PC-3 (cell line): Measurements from ENCODE around the gene GP5. TPM values are rescaled to one million over a fixed set of nuclear protein-coding genes. Genes with fewer than 3 reads are reported as not detected.

Source experiments
- ATAC-seq: fragments of 200-7000 bp; cut with Tn5 transposase; 2 replicates; pipeline ENCODE4 v1.9.1; 2020; ENCODE audit warnings: mild to moderate bottlenecking, moderate library complexity
- BruUV-seq: library from RNA; stranded (reverse); fragments of 400-500 nt; replicated peaks from 2 replicates; lab custom pipeline; 2021; lab: Mats Ljungman, UMichigan
- CTCF ChIA-PET: fragments of 300-600 bp; sonication (Branson Sonifier 250); formaldehyde crosslinking; loops from one replicate; lab custom pipeline; 2022; ENCODE audit warnings: antibody characterized with exemption; lab: Charles Lee
- POLR2A ChIA-PET: fragments of 300-600 bp; sonication (Branson Sonifier 250); formaldehyde crosslinking; loops from one replicate; lab custom pipeline; 2022; ENCODE audit warnings: antibody characterized with exemption; ENCODE audit not compliant: unreplicated experiment; lab: Charles Lee
- DNase-seq: peaks from one replicate; pipeline ENCODE4 v3.0.0-alpha.2; 2015
- H2AFZ ChIP-seq: fragments of 300-600 bp; sonication (generic); 2 replicates; pipeline ENCODE4 v1.6.0; 2016; ENCODE audit warnings: antibody characterized with exemption, low read length
- H3F3A ChIP-seq: fragments of 300-600 bp; sonication (generic); one replicate; pipeline ENCODE4 v1.6.0; 2017; ENCODE audit warnings: antibody characterized with exemption, low read length, control low read depth, mild to moderate bottlenecking; ENCODE audit not compliant: unreplicated experiment
- H3K27ac ChIP-seq: fragments of 300-600 bp; sonication (generic); 2 replicates; pipeline ENCODE4 v1.5.1; 2016; ENCODE audit warnings: mild to moderate bottlenecking, low read length
- H3K27me3 ChIP-seq: fragments of 300-600 bp; sonication (generic); 2 replicates; pipeline ENCODE4 v1.6.1; 2016; ENCODE audit warnings: low read length, mixed read lengths
- H3K36me3 ChIP-seq: fragments of 300-600 bp; sonication (generic); 2 replicates; pipeline ENCODE4 v1.6.1; 2016; ENCODE audit warnings: low read depth, mixed run types, low read length, mixed read lengths
- H3K4me1 ChIP-seq: fragments of 300-600 bp; sonication (generic); 2 replicates; pipeline ENCODE4 v1.5.1; 2016; ENCODE audit warnings: low read length; ENCODE audit not compliant: insufficient read depth
- H3K4me2 ChIP-seq: fragments of 300-600 bp; sonication (generic); 2 replicates; pipeline ENCODE4 v1.6.0; 2016; ENCODE audit warnings: low read length
- H3K4me3 ChIP-seq: fragments of 300-600 bp; sonication (generic); 2 replicates; pipeline ENCODE4 v1.5.1; 2016; ENCODE audit warnings: mild to moderate bottlenecking, low read length, mixed read lengths
- H3K79me2 ChIP-seq: fragments of 300-600 bp; sonication (generic); 2 replicates; pipeline ENCODE4 v1.6.1; 2017; ENCODE audit warnings: low read length, mixed read lengths
- H3K9ac ChIP-seq: fragments of 300-600 bp; sonication (generic); 2 replicates; pipeline ENCODE4 v1.6.0; 2016; ENCODE audit warnings: mild to moderate bottlenecking, low read length
- H3K9me2 ChIP-seq: fragments of 300-600 bp; sonication (generic); replicated peaks from 2 replicates; pipeline ENCODE4 v1.6.1; 2016; ENCODE audit warnings: mixed run types, low read length, mixed read lengths
- H3K9me3 ChIP-seq: fragments of 300-600 bp; sonication (generic); 2 replicates; pipeline ENCODE4 v1.6.1; 2016; ENCODE audit warnings: low read length, mixed read lengths
- H4K20me1 ChIP-seq: fragments of 300-600 bp; sonication (generic); 2 replicates; pipeline ENCODE4 v1.6.1; 2016; ENCODE audit warnings: low read length, mixed read lengths
- CTCF ChIP-seq: fragments of 300-600 bp; sonication (generic); conservative IDR thresholded peaks from 2 replicates; pipeline ENCODE4 v1.5.1; 2017; ENCODE audit warnings: antibody characterized with exemption, low read depth, mild to moderate bottlenecking, low read length
- EZH2 ChIP-seq: fragments of 300-600 bp; sonication (generic); IDR thresholded peaks from one replicate; pipeline ENCODE4 v1.6.1; 2017; ENCODE audit warnings: antibody characterized with exemption, mild to moderate bottlenecking, low read length; ENCODE audit not compliant: unreplicated experiment
- EZH2phosphoT487 ChIP-seq: fragments of 300-600 bp; sonication (generic); IDR thresholded peaks from 2 replicates; pipeline ENCODE4 v1.6.1; 2018; ENCODE audit warnings: mild to moderate bottlenecking, antibody characterized with exemption, low read length, borderline replicate concordance
- intact Hi-C: fragments of 100-400 bp; cut with micrococcal nuclease; formaldehyde crosslinking; loops from 2 replicates; pipeline ENCODE4 v1.9.0; 2023
- total RNA-seq: library from RNA; depleted of rRNA; stranded (reverse); fragments of >200 nt; gene quantifications from 2 replicates; pipeline ENCODE4 v1.2.3, GENCODE V29; 2014

Gene GP5
- total RNA-seq, 1 experiment from 2014 or later, result not detected

GRCh38 chr3:194395212-194395611 lies 3.9 kb downstream of the GP5 start:
- Histone ChIP-seq H3F3A (no peaks in the 10 kb centered on the region), H3K4me3 (no peak overlapping the region), H3K4me1 (no peaks in the 10 kb centered on the region), H3K27ac (no peak overlapping the region), H2AFZ (no peak overlapping the region), H3K9me3 (no peaks in the 10 kb centered on the region), H3K27me3 (peaks cover 12% of the 10 kb centered on the region), H3K4me2 (no peak overlapping the region), H3K79me2 (no peaks in the 10 kb centered on the region), H3K36me3 (no peaks in the 10 kb centered on the region), H3K9me2 (no peaks in the 10 kb centered on the region), H3K9ac (no peak overlapping the region), H4K20me1 (no peaks in the 10 kb centered on the region)
- ATAC-seq (no peak), DNase-seq (peak; percentile 14)
- ChIA-PET POLR2A (no interaction called here), CTCF (no interaction called here)
- intact Hi-C loops, result no loop called here
- TF ChIP-seq CTCF, result no peak
- no peak for TF ChIP-seq EZH2
- no peak for TF ChIP-seq EZH2phosphoT487
- no TSS peak for BruUV-seq

GRCh38 chr3:194392576-194392975 lies 6.5 kb downstream of the GP5 start:
- intact Hi-C loops, result no loop called here
- Histone ChIP-seq H3K4me2 (no peak overlapping the region), H3K36me3 (no peaks in the 10 kb centered on the region), H3K9ac (no peak overlapping the region), H3K27ac (no peak overlapping the region), H2AFZ (no peak overlapping the region), H3K4me1 (no peaks in the 10 kb centered on the region), H3K79me2 (no peaks in the 10 kb centered on the region), H3F3A (no peaks in the 10 kb centered on the region), H3K9me3 (no peaks in the 10 kb centered on the region), H4K20me1 (no peaks in the 10 kb centered on the region), H3K4me3 (no peak overlapping the region), H3K27me3 (peaks cover 19% of the 10 kb centered on the region), H3K9me2 (no peaks in the 10 kb centered on the region)
- POLR2A ChIA-PET, result no interaction called here
- ATAC-seq (no peak), DNase-seq (no peak)
- no TSS peak for BruUV-seq
- TF ChIP-seq EZH2phosphoT487, result no peak
- no peak for TF ChIP-seq CTCF
- TF ChIP-seq EZH2, result no peak
- CTCF ChIA-PET, result no interaction called here

- Histone ChIP-seq H3K9me3 (no peaks in the 10 kb centered on the region), H3K4me1 (no peaks in the 10 kb centered on the region), H3K4me2 (no peak overlapping the region), H3K36me3 (no peaks in the 10 kb centered on the region), H4K20me1 (no peaks in the 10 kb centered on the region), H3K27ac (no peak overlapping the region), H3F3A (no peaks in the 10 kb centered on the region), H3K9me2 (no peaks in the 10 kb centered on the region), H3K9ac (no peak overlapping the region), H3K4me3 (no peak overlapping the region), H3K79me2 (no peaks in the 10 kb centered on the region), H2AFZ (no peak overlapping the region), H3K27me3 (peaks cover 19% of the 10 kb centered on the region)
- ChIA-PET CTCF (no interaction called here), POLR2A (no interaction called here)
- no peak for ATAC-seq
- TF ChIP-seq CTCF, result no peak
- no peak for TF ChIP-seq EZH2
- no peak for TF ChIP-seq EZH2phosphoT487
- intact Hi-C loops, result no loop called here
- no TSS peak for BruUV-seq
- no peak for DNase-seq
Measured at GRCh38 chr3:194390835-194391234, 8.2 kb downstream of the GP5 start.
